ENCODE data around the gene STAT5A. TPM values are rescaled to one million over a fixed set of nuclear protein-coding genes. Genes with fewer than 3 reads are reported as not detected.

The STAT5A gene
- total and polyA plus RNA-seq, 9 of the 15 experiments (the other 6 are each of a cell fraction or from before 2014, with no cell fraction given) = 79.9 to 415 (median 196) TPM

- TF ChIP-seq, protein P1, sequence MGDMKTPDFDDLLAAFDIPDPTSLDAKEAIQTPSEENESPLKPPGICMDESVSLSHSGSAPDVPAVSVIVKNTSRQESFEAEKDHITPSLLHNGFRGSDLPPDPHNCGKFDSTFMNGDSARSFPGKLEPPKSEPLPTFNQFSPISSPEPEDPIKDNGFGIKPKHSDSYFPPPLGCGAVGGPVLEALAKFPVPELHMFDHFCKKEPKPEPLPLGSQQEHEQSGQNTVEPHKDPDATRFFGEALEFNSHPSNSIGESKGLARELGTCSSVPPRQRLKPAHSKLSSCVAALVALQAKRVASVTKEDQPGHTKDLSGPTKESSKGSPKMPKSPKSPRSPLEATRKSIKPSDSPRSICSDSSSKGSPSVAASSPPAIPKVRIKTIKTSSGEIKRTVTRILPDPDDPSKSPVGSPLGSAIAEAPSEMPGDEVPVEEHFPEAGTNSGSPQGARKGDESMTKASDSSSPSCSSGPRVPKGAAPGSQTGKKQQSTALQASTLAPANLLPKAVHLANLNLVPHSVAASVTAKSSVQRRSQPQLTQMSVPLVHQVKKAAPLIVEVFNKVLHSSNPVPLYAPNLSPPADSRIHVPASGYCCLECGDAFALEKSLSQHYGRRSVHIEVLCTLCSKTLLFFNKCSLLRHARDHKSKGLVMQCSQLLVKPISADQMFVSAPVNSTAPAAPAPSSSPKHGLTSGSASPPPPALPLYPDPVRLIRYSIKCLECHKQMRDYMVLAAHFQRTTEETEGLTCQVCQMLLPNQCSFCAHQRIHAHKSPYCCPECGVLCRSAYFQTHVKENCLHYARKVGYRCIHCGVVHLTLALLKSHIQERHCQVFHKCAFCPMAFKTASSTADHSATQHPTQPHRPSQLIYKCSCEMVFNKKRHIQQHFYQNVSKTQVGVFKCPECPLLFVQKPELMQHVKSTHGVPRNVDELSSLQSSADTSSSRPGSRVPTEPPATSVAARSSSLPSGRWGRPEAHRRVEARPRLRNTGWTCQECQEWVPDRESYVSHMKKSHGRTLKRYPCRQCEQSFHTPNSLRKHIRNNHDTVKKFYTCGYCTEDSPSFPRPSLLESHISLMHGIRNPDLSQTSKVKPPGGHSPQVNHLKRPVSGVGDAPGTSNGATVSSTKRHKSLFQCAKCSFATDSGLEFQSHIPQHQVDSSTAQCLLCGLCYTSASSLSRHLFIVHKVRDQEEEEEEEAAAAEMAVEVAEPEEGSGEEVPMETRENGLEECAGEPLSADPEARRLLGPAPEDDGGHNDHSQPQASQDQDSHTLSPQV (IDR thresholded peaks at IDR 0.05) = 0 out of 2 replicates have a peak, but pooled peaks have one; percentile 50
- TF ChIP-seq KLF16 (IDR thresholded peaks at IDR 0.05) (no peak), U2AF2 (optimal IDR thresholded peaks at IDR 0.05; ENCODE audit: low read depth, low read length) (no peak), ZMIZ1 (IDR thresholded peaks at IDR 0.05; ENCODE audit: low read depth in 2 of 2, low read length in 2 of 2) (no peak), DIDO1 (tag; IDR thresholded peaks at IDR 0.05; ENCODE audit: low read depth) (no peak), NFIX (CRISPR knock-in tag; IDR thresholded peaks at IDR 0.05; ENCODE audit: low read depth) (no peak), THRAP3 (IDR thresholded peaks at IDR 0.05; ENCODE audit: borderline replicate concordance) (no peak), PHF21A (IDR thresholded peaks at IDR 0.05; ENCODE audit: borderline replicate concordance, low read depth) (no peak), DDX20 (tag; IDR thresholded peaks at IDR 0.05; ENCODE audit: low read depth) (no peak), BHLHE40 (IDR thresholded peaks at IDR 0.05; ENCODE audit: low read length) (no peak), MAFF (IDR thresholded peaks at IDR 0.05; ENCODE audit: low read length) (no peak), BDP1 (IDR thresholded peaks at IDR 0.05; ENCODE audit: insufficient read depth, insufficient read length) (no peak), ZNF699 (CRISPR knock-in tag; IDR thresholded peaks at IDR 0.05; ENCODE audit: insufficient replicate concordance) (no peak), HCFC1 (IDR thresholded peaks at IDR 0.05; ENCODE audit: low read depth, low read length) (no peak), PYGO2 (tag; IDR thresholded peaks at IDR 0.05) (no peak), CREBBP (IDR thresholded peaks at IDR 0.05; ENCODE audit: low read depth, low read length) (no peak), ZNF785 (CRISPR knock-in tag; IDR thresholded peaks at IDR 0.05) (no peak), SIRT6 (IDR thresholded peaks at IDR 0.05; ENCODE audit: low read depth, low read length) (no peak), CEBPG (CRISPR knock-in tag; IDR thresholded peaks at IDR 0.05) (no peak), CEBPG (tag; conservative IDR thresholded peaks at IDR 0.05 in 1 of 2, IDR thresholded peaks at IDR 0.05 in 1 of 2) (peak in 1 of 2 experiments; percentile 36; a peak in 2 of 4 replicates), PHB2 (IDR thresholded peaks at IDR 0.05; ENCODE audit: low read depth) (no peak), ZFX (CRISPR knock-in tag; IDR thresholded peaks at IDR 0.05) (no peak)
Observed at GRCh38 chr17:42268236-42268635, 20.1 kb upstream of the STAT5A start (continued).

All from K562 (cell line).